HG02571 (cell line): Measurements from ENCODE around the gene JAKMIP2.

Experiments
- ATAC-seq: cut with Tn5 transposase; IDR thresholded peaks from one replicate; pipeline ENCODE4 v1.9.1; 2021; ENCODE audit warnings: mild to moderate bottlenecking, moderate library complexity; ENCODE audit not compliant: unreplicated experiment

JAKMIP2 gene

DNA sequence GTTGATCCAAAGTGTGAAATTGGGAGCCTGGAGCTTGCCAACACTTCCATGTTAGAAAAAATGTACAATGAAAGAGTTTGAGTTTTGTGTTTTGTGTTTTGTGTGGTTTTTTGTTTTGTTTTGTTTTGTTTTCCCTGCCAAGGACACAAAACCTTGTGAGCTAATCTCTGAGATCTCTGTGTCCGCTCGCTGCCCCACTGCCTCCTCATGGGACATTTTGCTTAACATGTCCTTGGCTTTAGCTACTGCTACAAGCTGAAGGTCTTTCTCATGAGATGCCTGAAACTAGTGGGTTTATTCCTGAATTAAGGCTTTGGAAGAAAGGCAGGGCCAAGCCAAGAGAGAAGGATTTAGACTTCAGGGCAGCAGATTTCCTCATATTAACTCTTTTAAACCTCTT, 7.3 kb upstream of the JAKMIP2 start:
- no peak for ATAC-seq

DNA sequence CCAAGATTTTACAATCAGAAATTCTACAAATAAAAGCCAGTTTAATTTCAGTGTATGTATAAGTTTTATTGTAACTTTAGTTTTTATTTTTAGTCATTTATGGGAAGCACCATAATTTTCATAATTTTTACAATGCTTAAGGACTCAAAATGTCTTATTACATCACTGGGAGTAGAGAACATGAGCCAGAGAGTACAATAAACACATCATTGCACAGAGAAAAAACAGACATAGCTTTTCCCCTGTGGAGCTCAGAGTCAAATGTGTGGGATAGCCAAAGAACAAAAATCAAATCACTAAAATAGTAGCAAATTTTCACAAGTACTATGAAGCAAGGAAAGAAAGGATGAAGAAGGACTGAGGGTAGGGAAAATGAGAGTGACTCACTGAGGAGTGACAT, 5.5 kb upstream of the JAKMIP2 start:
- ATAC-seq, result no peak

DNA sequence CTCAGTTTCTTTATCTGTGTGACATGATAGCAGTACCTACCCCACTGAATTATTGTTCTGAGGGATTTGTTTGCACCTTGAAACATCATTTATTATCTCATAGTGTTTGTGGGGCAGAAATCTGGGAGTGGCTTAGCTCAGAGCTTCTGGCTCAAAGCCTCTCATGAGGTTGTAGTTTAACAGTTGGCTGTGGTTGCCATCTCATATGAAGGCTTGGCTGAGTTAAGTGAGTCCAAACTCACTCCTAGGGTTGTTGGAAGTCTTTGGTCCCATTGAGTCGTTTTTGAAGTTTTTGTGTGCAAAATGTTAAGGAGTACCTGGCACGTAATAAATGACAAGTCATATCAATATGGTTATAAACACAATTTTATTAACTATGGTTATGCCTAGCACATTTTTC, 3.6 kb upstream of the JAKMIP2 start:
- ATAC-seq, result no peak

DNA sequence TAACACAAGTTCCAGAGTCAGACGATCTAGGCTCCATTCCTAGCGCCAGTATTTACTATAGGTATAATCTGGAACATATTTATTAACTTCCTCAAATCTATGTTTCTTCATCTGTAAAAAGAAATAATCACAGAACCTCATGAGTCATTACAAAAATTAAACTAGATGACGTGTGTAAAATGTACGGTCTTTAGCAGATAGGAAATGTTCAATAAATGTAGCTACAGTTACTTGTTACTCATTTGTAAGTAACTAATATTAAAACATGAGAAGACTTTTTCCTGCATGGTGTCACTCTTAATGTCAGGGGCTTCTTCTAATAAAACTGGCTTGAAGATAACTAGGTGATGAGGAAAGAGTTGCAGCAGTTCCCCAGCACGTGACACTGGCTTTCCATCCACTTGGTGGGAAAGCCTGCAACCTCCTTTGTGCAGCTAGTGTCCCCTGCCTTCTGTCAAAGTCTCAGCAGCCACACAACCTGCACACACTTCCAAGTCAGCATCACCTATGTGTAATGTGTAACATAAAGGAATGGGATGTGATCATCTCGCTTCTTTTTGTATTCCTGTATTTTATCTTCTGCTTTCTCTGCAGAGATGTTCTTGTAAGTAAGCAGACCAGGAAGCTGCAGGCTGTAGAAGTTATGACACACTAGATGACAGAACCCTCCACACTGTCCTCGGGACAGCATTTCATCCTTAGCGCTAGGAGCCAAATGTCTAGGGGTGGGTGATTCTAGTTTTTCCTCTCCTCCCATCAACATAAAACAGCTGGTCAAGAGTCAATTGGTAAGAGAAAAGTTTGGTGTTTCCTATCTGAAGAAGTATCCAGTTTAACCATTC, 1.8 kb upstream of the JAKMIP2 start:
- no peak for ATAC-seq

- no peak for ATAC-seq
These were observed 1.5 kb downstream of the JAKMIP2 start for GRCh38 chr5:147780924-147781573.

GRCh38 chr5:147779694-147780093, 2.8 kb downstream of the JAKMIP2 start:
- no peak for ATAC-seq

DNA sequence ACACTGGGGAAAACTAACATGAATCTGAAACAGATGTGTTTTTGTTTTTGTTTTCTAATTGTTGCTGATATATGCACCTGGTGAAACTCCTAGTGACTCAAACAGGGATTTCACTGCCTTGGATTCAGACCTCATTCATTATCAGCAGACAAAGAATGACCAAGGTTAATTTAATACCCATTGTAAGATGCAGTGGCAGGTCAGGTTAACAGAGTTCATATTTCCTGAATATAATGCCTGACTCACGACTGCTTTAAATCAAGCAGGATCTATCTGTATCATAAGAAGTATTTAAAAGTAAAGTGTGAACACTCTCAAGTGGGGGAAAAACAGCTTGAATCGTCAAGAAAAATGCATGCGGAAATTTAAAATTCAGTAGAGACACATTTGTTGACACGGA, 5.5 kb downstream of the JAKMIP2 start:
- ATAC-seq, result no peak

- no peak for ATAC-seq
These were observed 8.9 kb downstream of the JAKMIP2 start for GRCh38 chr5:147773587-147773986.

GRCh38 chr5:147773139-147773538, 9.4 kb downstream of the JAKMIP2 start:
- ATAC-seq, result no peak

DNA sequence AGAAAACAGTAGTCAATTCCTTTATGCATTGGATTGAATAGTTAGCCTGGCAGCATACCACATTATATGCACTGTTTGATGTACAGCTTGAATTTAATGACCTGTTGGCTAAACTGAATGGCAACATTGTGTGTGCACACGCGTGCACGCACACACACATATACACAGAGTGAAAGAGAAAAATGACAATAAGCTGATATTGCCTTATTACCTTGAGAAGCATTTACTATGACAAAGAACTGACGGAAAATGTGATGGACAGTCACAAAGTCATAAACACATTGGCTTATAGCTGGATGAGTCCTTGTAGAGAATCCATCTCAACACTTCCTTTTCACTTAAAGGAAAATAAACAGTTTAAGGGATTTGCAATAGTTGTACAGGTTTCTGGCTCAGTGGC, 15.5 kb downstream of the JAKMIP2 start:
- no peak for ATAC-seq

- ATAC-seq, result no peak
These were observed 18.6 kb downstream of the JAKMIP2 start for GRCh38 chr5:147763791-147764525.

DNA sequence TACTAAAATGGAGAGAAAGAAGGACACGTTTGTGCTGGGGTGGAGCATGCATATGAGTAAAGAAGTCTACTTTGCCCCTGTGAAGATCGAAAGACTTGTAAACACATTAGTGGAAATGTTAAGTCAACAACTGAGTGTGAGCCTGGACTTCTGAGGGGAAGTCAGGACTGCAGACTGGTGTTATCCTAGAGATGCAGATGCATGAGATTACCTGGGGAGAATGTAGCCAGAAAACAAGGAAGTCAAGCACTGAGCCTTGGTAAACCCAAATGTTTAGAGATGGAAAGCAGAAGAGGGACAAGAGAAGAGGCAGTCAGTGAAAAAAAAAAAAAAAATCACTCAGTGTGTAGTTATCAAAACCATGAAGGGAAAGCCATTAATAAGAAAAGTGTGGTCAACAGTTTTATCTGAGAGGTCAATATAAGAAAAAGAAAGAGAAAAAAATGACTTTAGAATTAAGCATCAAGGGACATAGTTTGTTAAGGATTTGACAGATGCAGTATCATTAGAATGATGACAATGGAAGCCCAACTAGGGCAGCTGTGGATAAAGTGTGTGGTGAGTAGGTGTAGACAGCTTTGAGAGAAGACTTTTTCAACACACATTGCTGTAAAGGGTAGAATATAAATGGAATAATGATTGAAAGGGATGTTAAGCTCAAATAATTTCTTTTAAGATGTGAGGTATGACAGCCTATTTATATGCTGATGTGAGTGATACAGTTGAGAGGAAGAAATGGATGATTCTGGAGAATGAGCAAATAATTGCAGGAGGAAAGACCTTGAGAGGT, 22.2 kb downstream of the JAKMIP2 start:
- ATAC-seq, result no peak

DNA sequence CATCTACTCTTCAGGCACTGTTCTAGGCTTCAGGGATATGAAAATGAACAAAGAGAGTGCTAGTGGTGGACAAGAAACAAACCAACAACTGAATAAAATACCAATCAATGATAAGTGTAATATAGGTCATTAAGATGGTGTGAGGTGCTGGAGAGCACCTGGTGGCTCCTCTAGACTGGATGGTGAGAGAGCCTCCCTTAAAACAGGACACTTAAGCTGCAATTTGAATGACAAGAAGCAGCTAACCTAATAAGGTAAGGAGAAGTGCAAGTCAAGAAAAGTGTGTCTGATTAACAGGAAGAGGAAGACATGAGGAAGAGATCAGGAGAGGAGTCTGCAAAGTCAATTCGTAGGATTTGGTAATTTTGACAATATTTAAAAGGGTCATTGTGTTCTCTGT, 23.1 kb downstream of the JAKMIP2 start:
- no peak for ATAC-seq

DNA sequence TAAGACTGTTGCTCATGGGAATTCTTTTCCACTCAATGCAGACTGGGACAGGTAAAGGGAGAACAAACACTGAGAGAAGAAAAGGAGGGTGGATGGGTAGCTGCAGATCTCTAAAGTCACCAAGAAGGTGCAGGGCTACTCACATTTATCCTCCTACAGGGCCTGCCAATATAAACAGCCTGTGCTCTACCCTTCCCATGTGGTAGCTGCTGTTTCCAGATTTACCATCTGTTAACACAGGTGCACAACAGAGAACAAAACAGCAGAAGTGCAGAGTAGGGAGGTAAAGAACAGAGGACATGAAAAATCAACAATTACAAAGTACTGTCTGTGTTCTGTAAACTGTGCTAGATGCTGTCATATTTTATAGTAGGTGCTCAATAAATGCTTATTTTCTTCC, 26.0 kb downstream of the JAKMIP2 start:
- ATAC-seq, result no peak

DNA sequence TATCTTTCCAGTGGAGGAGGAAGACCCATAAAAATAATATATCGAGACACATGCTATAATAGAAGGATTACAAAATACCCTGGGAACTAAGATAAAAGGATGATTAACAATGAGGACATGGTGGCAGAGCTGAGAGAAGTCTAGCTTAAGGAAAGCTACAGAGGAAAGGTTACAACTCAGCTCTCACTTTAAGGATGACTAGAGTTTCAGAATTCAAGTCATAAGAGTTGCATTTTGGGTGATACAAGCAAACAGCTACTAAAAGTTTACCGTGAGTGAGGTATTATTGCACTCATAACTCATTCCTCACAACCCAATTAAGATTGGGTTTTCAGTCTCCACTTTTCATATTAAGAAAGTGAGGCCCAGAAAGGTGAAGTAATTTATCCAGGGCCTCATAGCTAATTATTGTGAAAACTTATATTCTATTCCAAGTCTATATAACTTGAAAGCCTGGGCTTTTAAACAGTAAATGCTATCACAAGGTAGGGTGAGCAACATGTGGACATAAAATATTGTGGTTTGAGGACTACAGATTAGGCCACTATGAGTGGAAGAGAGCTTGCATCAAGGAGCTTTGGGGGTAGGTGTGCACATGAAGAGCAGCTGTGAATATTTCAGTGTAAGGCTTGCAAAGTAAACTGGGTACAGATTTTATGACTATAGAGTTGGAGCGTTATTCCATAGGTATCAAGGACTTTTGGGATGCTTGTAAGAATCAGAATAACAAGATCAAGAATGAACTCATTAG, 28.0 kb downstream of the JAKMIP2 start:
- ATAC-seq, result no peak

- ATAC-seq, result no peak
These were observed 28.8 kb downstream of the JAKMIP2 start for GRCh38 chr5:147753765-147754164.

GRCh38 chr5:147752666-147753290, 29.8 kb downstream of the JAKMIP2 start:
- no peak for ATAC-seq

DNA sequence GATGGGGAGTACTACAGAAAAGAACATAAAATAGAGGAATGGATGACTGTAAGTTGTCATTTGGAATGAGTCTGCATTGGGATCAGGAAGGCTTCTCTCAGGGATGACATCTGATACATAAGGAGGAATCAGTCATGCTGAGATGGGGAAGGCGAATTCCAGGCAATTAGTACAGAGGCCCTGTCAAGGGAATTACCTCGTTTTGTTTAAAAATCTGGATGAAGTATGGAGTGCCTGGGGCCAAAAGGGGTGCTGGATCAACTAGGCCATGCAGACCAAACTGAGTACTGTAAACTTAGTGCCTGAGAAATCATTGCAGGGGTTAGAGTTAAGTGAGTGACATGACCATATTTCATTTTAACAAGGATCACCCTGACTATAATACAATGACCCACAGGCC, 30.5 kb downstream of the JAKMIP2 start:
- ATAC-seq, result no peak

- ATAC-seq, result no peak
These were observed 31.2 kb downstream of the JAKMIP2 start for GRCh38 chr5:147751156-147751830.
